Body of pancreas (tissue), 4 donors: ENCODE results near the gene HACD2. TPM values are rescaled to one million over a fixed set of nuclear protein-coding genes. Genes with fewer than 3 reads are reported as not detected.

ENCODE experiments used
- ATAC-seq: fragments of 150-250 bp; one replicate; pipeline ENCODE4 v1.9.1; 2016
- DNase-seq, 4 donors: peaks; one replicate each; pipeline ENCODE4 v3.0.0-alpha.2; 2019
- H3K27ac ChIP-seq, 4 donors: fragments of 200-600 bp; sonication (generic); 1 replicate in 3 of 4; 2 replicates in 1 of 4; pipeline versions ENCODE4 v1.5.1 to v1.6.1; 2016 to 2019; ENCODE audit warnings: mild to moderate bottlenecking in 1 of 4, mixed read lengths in 1 of 4, moderate library complexity in 1 of 4
- H3K27me3 ChIP-seq, 2 donors: fragments of 200-600 bp; sonication (generic); one replicate each; pipeline ENCODE4 v1.6.0; 2016; ENCODE audit warnings: mild to moderate bottlenecking in 1 of 2
- H3K36me3 ChIP-seq, 2 donors: fragments of 200-600 bp; sonication (generic); replicated peaks in 1 of 2; 2 replicates each; pipeline ENCODE4 v1.5.1; 2016; ENCODE audit warnings: low read depth in 2 of 2; ENCODE audit not compliant: insufficient read depth in 1 of 2
- H3K4me1 ChIP-seq: fragments of 200-600 bp; sonication (generic); one replicate; pipeline ENCODE4 v1.6.0; 2016
- H3K4me3 ChIP-seq, 2 donors: fragments of 200-600 bp; sonication (generic); 1 replicate in 1 of 2; 2 replicates in 1 of 2; pipeline ENCODE4 v1.5.1; 2016 to 2019
- H3K9me3 ChIP-seq, 3 donors: fragments of 200-600 bp; sonication (generic); 1 replicate in 2 of 3; 2 replicates in 1 of 3; pipeline ENCODE4 v1.5.1; 2016
- CTCF ChIP-seq, 7 experiments: fragments of 450-650 bp in 4 of 7; fragments of 200-600 bp in 3 of 7; sonication (generic) in 3 of 7; IDR thresholded peaks; one replicate each; pipeline ENCODE4 v1.5.1; 2016 to 2019; ENCODE audit warnings: antibody characterized with exemption in 7 of 7
- POLR2A ChIP-seq, 3 donors: fragments of 450-650 bp; IDR thresholded peaks; one replicate each; pipeline ENCODE4 v1.6.1; 2016; ENCODE audit warnings: antibody characterized with exemption in 3 of 3, mild to moderate bottlenecking in 2 of 3
- WGBS, 2 donors: methylation state at CpG; one replicate each; pipeline ENCODE4 v1.1.5; 2017; 5-methylcytosine and 5-hydroxymethylcytosine counted together
- intact Hi-C: fragments of 100-400 bp; cut with DNase I; formaldehyde crosslinking; loops from one replicate; pipeline ENCODE4 v1.15.1; 2023
- total RNA-seq, 2 donors: library from RNA; depleted of rRNA; stranded (reverse); fragments of >200 nt; gene quantifications; one replicate each; pipeline ENCODE4 v1.1.0, GENCODE V29; 2016

The HACD2 gene
- total RNA-seq, 2 donors from 2014 or later = 13.2 to 16.3 TPM

DNA sequence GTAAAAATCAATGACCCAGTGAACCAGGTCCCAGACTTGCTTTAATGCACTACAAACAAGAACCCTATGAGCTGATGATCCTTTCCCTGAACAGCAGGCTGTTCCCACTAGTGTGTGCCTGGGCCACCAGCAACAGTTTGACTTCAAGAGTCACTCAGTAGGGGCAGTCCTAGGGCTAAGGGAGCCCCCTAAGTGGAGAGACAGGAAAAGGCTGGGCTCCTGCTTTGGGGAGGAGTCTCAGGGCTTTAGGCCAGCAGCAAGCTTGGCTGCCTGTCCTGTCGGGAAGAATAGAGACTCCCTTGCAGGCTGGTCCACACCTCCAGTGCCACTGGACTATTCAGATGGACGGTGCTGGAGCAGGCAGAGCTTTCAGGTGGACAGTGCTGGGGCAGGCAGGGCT lies 106.5 kb downstream of the HACD2 start:
- H3K9me3 ChIP-seq = no peaks in the 10 kb centered on the region
- H3K27me3 ChIP-seq = no peaks in the 10 kb centered on the region
- DNase-seq (no peak), ATAC-seq (no peak)
- H3K4me3 ChIP-seq = no peak overlapping the region
- WGBS, 2 donors = 44% methylated on average over 2 of the region's 2 CpGs; no CpG with 5 or more reads in 1 of the 2 donors
- no peak overlapping the region for H3K27ac ChIP-seq
- intact Hi-C loops = no loop called here
- no peaks in the 10 kb centered on the region for H3K4me1 ChIP-seq
- TF ChIP-seq CTCF (IDR thresholded peaks at IDR 0.05) = no peak
- no peak for TF ChIP-seq POLR2A (IDR thresholded peaks at IDR 0.05)
- no peaks in the 10 kb centered on the region for H3K36me3 ChIP-seq

DNA sequence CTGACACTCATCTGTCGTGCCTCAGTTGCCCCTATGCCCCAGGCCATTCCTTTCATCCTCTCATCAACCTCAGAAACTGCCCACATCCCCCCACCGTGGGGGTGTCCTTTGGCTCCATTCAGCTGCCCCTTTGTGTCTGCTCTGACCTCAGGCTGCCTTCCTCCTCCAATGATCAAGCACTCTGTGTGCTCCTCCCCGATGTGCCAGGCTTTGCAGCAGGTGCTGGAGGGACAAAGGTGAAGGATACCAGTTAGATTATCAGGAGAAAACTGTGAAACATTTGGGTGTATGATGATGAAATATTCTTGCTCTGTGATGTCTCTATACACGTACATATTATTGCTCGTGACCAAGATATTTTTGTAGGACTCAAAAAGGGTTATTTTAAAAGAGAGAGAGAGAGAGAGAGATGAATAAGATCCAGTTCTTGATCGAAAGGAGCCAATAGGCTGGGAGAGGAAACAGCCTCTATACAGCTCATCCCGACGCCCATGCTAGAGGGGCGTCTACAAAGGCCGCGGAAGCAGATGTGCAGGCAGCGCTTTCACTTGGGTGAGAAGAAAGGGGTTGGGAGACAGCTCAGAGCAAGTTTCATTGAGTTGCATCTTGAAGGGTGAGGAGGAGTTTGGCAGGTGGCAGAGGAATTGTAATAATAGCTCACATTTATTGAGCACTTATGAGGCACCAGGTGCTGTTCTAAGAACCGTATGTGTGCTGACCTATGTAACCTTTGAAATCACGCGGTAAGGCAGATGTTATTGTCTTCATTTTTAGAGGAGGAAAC lies 107.7 kb downstream of the HACD2 start:
- DNase-seq (no peak), ATAC-seq (no peak)
- H3K27ac ChIP-seq = no peak overlapping the region
- H3K36me3 ChIP-seq = no peaks in the 10 kb centered on the region
- no peak overlapping the region for H3K4me3 ChIP-seq
- H3K9me3 ChIP-seq = no peaks in the 10 kb centered on the region
- no peak for TF ChIP-seq CTCF (IDR thresholded peaks at IDR 0.05)
- no peak for TF ChIP-seq POLR2A (IDR thresholded peaks at IDR 0.05)
- 67% methylated on average over 15 of the region's 15 CpGs for WGBS, 2 donors
- intact Hi-C loops = no loop called here
- H3K27me3 ChIP-seq = no peaks in the 10 kb centered on the region
- H3K4me1 ChIP-seq = no peaks in the 10 kb centered on the region

- H3K36me3 ChIP-seq = no peaks in the 10 kb centered on the region
- H3K4me3 ChIP-seq = no peak overlapping the region
- 71 to 76% methylated on average over 7 of the region's 7 CpGs for WGBS, 2 donors
- no peaks in the 10 kb centered on the region for H3K27me3 ChIP-seq
- intact Hi-C loops = no loop called here
- TF ChIP-seq POLR2A (IDR thresholded peaks at IDR 0.05) = no peak
- no peak for TF ChIP-seq CTCF (IDR thresholded peaks at IDR 0.05)
- ATAC-seq (no peak), DNase-seq (no peak)
- H3K27ac ChIP-seq = no peak overlapping the region
- no peaks in the 10 kb centered on the region for H3K4me1 ChIP-seq
- no peaks in the 10 kb centered on the region for H3K9me3 ChIP-seq
Measured at GRCh38 chr3:123475786-123476185, 109.1 kb downstream of the HACD2 start.

- no peak for DNase-seq
- WGBS, 2 donors = 81 to 95% methylated on average over 4 to 5 of the region's 5 CpGs
- no peak for ATAC-seq
- Histone ChIP-seq H3K9me3 (no peaks in the 10 kb centered on the region), H3K4me3 (no peak overlapping the region), H3K36me3 (no peaks in the 10 kb centered on the region), H3K4me1 (no peaks in the 10 kb centered on the region), H3K27me3 (no peaks in the 10 kb centered on the region), H3K27ac (no peak overlapping the region)
- TF ChIP-seq CTCF (IDR thresholded peaks at IDR 0.05) (no peak), POLR2A (IDR thresholded peaks at IDR 0.05) (no peak)
- intact Hi-C loops = no loop called here
Measured at GRCh38 chr3:123471106-123471505, 113.7 kb downstream of the HACD2 start.
